ENCODE results near the gene WNT3A.

WNT3A gene

GRCh38 chr1:228088586-228089498, 82.0 kb downstream of the WNT3A start:
- Histone ChIP-seq H3K4me3 (ENCODE audit: low read length) (no peak overlapping the region), H3K36me3 (ENCODE audit: control insufficient read depth, insufficient read depth, low read length) (peaks cover 8% of the 10 kb centered on the region; the same call in 1 of the 2 replicates), H3K4me1 (ENCODE audit: control insufficient read depth, insufficient read depth, low read length) (peaks cover 4% of the 10 kb centered on the region), H3K27ac (ENCODE audit: low read length) (no peak overlapping the region), H3K9me3 (ENCODE audit: control insufficient read depth, insufficient read depth, low read length) (no peaks in the 10 kb centered on the region), H3K27me3 (ENCODE audit: control insufficient read depth, insufficient read depth, low read length) (no peaks in the 10 kb centered on the region)
- DNase-seq (ENCODE audit: low read depth, low spot score): no peak
- no CpG with 5 or more reads among the region's 21 CpGs for WGBS (ENCODE audit: insufficient coverage, insufficient read length)

- Histone ChIP-seq H3K36me3 (ENCODE audit: control insufficient read depth, insufficient read depth, low read length) (peaks cover 8% of the 10 kb centered on the region; the same call in 1 of the 2 replicates), H3K4me1 (ENCODE audit: control insufficient read depth, insufficient read depth, low read length) (no peaks in the 10 kb centered on the region; the same call in 1 of the 2 replicates), H3K27ac (ENCODE audit: low read length) (no peak overlapping the region), H3K27me3 (ENCODE audit: control insufficient read depth, insufficient read depth, low read length) (no peaks in the 10 kb centered on the region), H3K4me3 (ENCODE audit: low read length) (no peak overlapping the region), H3K9me3 (ENCODE audit: control insufficient read depth, insufficient read depth, low read length) (no peaks in the 10 kb centered on the region)
- no peak for DNase-seq (ENCODE audit: low read depth, low spot score)
- no CpG with 5 or more reads among the region's 12 CpGs for WGBS (ENCODE audit: insufficient coverage, insufficient read length)
Observed at GRCh38 chr1:228089519-228090380, 83.0 kb downstream of the WNT3A start.

- WGBS (ENCODE audit: insufficient coverage, insufficient read length): no CpG with 5 or more reads among the region's 2 CpGs
- Histone ChIP-seq H3K27ac (ENCODE audit: low read length) (no peak overlapping the region), H3K36me3 (ENCODE audit: control insufficient read depth, insufficient read depth, low read length) (peaks cover 8% of the 10 kb centered on the region; the same call in 1 of the 2 replicates), H3K27me3 (ENCODE audit: control insufficient read depth, insufficient read depth, low read length) (no peaks in the 10 kb centered on the region), H3K9me3 (ENCODE audit: control insufficient read depth, insufficient read depth, low read length) (no peaks in the 10 kb centered on the region), H3K4me3 (ENCODE audit: low read length) (no peak overlapping the region), H3K4me1 (ENCODE audit: control insufficient read depth, insufficient read depth, low read length) (no peaks in the 10 kb centered on the region; the same call in 1 of the 2 replicates)
- no peak for DNase-seq (ENCODE audit: low read depth, low spot score)
Observed at GRCh38 chr1:228090613-228091081, 83.8 kb downstream of the WNT3A start.

DNA sequence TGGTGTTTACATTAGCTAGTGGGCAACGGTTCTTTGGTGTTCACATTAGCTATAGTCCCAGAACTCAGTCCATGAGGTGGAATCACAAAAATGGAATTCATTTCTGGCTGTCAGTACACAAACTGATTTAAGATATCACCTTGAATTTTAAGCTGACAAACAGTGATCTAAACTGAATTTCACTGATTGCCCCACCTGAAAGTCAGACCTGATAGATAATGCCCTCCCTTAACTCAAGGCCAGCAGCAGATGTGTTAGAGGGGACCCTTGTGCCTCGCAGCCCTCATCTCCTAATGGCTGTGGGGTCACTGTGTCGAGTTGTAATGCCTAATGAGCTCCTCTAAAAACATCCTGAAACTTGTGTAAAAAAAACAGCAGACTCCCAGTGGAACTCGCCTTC, 84.3 kb downstream of the WNT3A start:
- H3K27me3 ChIP-seq (ENCODE audit: control insufficient read depth, insufficient read depth, low read length): no peaks in the 10 kb centered on the region
- DNase-seq (ENCODE audit: low read depth, low spot score): no peak
- peaks cover 8% of the 10 kb centered on the region; the same call in 1 of the 2 replicates for H3K36me3 ChIP-seq (ENCODE audit: control insufficient read depth, insufficient read depth, low read length)
- H3K9me3 ChIP-seq (ENCODE audit: control insufficient read depth, insufficient read depth, low read length): no peaks in the 10 kb centered on the region
- no peak overlapping the region for H3K4me3 ChIP-seq (ENCODE audit: low read length)
- H3K27ac ChIP-seq (ENCODE audit: low read length): no peak overlapping the region
- no CpG with 5 or more reads among the region's 4 CpGs for WGBS (ENCODE audit: insufficient coverage, insufficient read length)
- H3K4me1 ChIP-seq (ENCODE audit: control insufficient read depth, insufficient read depth, low read length): no peaks in the 10 kb centered on the region; the same call in 1 of the 2 replicates

GRCh38 chr1:228092342-228093049, 85.7 kb downstream of the WNT3A start:
- no peak overlapping the region for H3K4me3 ChIP-seq (ENCODE audit: low read length)
- H3K27ac ChIP-seq (ENCODE audit: low read length): no peak overlapping the region
- no peak for DNase-seq (ENCODE audit: low read depth, low spot score)
- H3K4me1 ChIP-seq (ENCODE audit: control insufficient read depth, insufficient read depth, low read length): no peaks in the 10 kb centered on the region; the same call in 1 of the 2 replicates
- H3K36me3 ChIP-seq (ENCODE audit: control insufficient read depth, insufficient read depth, low read length): peaks cover 12% of the 10 kb centered on the region
- no CpG with 5 or more reads among the region's 11 CpGs for WGBS (ENCODE audit: insufficient coverage, insufficient read length)
- no peaks in the 10 kb centered on the region for H3K9me3 ChIP-seq (ENCODE audit: control insufficient read depth, insufficient read depth, low read length)
- no peaks in the 10 kb centered on the region for H3K27me3 ChIP-seq (ENCODE audit: control insufficient read depth, insufficient read depth, low read length)

- Histone ChIP-seq H3K27ac (ENCODE audit: low read length) (no peak overlapping the region), H3K4me3 (ENCODE audit: low read length) (no peak overlapping the region), H3K36me3 (ENCODE audit: control insufficient read depth, insufficient read depth, low read length) (peaks cover 17% of the 10 kb centered on the region), H3K4me1 (ENCODE audit: control insufficient read depth, insufficient read depth, low read length) (no peaks in the 10 kb centered on the region; the same call in 1 of the 2 replicates), H3K27me3 (ENCODE audit: control insufficient read depth, insufficient read depth, low read length) (no peaks in the 10 kb centered on the region), H3K9me3 (ENCODE audit: control insufficient read depth, insufficient read depth, low read length) (no peaks in the 10 kb centered on the region)
- no peak for DNase-seq (ENCODE audit: low read depth, low spot score)
- no CpG with 5 or more reads among the region's 20 CpGs for WGBS (ENCODE audit: insufficient coverage, insufficient read length)
Observed at GRCh38 chr1:228093050-228093906, 86.5 kb downstream of the WNT3A start.

DNA sequence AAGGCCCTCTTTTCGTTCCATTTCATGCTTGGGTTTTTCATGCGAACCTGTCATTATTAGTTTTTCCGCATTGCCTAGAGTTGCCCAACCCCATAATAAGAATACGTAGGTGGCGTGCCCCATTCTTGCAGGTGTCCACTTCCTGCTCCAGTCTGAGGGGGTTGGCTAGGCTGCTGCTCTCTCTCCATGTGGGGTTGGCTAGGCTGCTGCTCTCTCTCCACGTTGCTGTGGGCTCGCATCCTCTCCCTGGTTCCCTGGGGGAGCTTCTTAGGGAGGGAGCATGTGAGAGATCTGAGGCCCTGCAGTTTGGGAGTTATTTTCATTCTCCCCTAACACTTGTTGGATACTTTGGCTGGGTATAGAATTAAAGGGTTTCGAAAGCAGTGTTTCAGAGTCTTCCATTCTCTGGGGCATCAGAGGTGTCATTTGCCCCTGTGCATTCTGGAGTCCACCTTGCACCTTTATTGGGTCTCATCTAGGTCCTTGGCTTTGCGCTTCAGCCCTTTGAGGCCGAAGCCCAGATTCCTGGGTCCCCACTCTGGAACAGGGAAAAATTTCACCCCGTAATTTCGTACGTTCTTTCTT, 87.7 kb downstream of the WNT3A start:
- DNase-seq (ENCODE audit: low read depth, low spot score): no peak
- peaks cover 24% of the 10 kb centered on the region for H3K36me3 ChIP-seq (ENCODE audit: control insufficient read depth, insufficient read depth, low read length)
- no CpG with 5 or more reads among the region's 13 CpGs for WGBS (ENCODE audit: insufficient coverage, insufficient read length)
- no peak overlapping the region for H3K27ac ChIP-seq (ENCODE audit: low read length)
- no peaks in the 10 kb centered on the region for H3K9me3 ChIP-seq (ENCODE audit: control insufficient read depth, insufficient read depth, low read length)
- no peak overlapping the region for H3K4me3 ChIP-seq (ENCODE audit: low read length)
- H3K4me1 ChIP-seq (ENCODE audit: control insufficient read depth, insufficient read depth, low read length): no peaks in the 10 kb centered on the region; the same call in 1 of the 2 replicates
- H3K27me3 ChIP-seq (ENCODE audit: control insufficient read depth, insufficient read depth, low read length): no peaks in the 10 kb centered on the region

- no CpG with 5 or more reads among the region's 4 CpGs for WGBS (ENCODE audit: insufficient coverage, insufficient read length)
- H3K4me3 ChIP-seq (ENCODE audit: low read length): no peak overlapping the region
- no peaks in the 10 kb centered on the region for H3K27me3 ChIP-seq (ENCODE audit: control insufficient read depth, insufficient read depth, low read length)
- H3K27ac ChIP-seq (ENCODE audit: low read length): no peak overlapping the region
- H3K36me3 ChIP-seq (ENCODE audit: control insufficient read depth, insufficient read depth, low read length): peaks cover 24% of the 10 kb centered on the region
- no peak for DNase-seq (ENCODE audit: low read depth, low spot score)
- no peaks in the 10 kb centered on the region for H3K4me1 ChIP-seq (ENCODE audit: control insufficient read depth, insufficient read depth, low read length)
- no peaks in the 10 kb centered on the region for H3K9me3 ChIP-seq (ENCODE audit: control insufficient read depth, insufficient read depth, low read length)
Observed at GRCh38 chr1:228095161-228095560, 88.4 kb downstream of the WNT3A start.

DNA sequence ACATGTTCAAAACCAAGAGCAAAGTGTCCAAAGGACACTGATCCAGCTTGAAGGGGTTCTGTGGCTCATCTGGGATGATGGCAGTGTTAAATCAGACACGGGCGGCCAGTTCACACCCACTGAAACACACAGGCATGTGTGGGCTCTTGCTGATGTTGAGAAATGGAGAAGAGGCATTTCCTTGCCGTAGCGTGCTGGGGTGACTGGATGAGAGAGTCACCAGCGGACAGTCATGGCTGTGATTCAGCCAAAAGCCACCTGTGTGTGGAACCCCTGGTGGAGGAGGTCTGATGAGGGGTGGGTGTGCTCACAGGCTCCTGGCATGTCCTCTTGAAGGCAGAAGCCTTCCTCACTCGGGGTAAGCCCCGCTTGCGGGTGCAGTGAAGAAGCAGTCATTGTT, 89.1 kb downstream of the WNT3A start:
- WGBS (ENCODE audit: insufficient coverage, insufficient read length): no CpG with 5 or more reads among the region's 8 CpGs
- Histone ChIP-seq H3K36me3 (ENCODE audit: control insufficient read depth, insufficient read depth, low read length) (peaks cover 27% of the 10 kb centered on the region), H3K4me3 (ENCODE audit: low read length) (no peak overlapping the region), H3K27me3 (ENCODE audit: control insufficient read depth, insufficient read depth, low read length) (no peaks in the 10 kb centered on the region), H3K4me1 (ENCODE audit: control insufficient read depth, insufficient read depth, low read length) (no peaks in the 10 kb centered on the region), H3K27ac (ENCODE audit: low read length) (no peak overlapping the region), H3K9me3 (ENCODE audit: control insufficient read depth, insufficient read depth, low read length) (no peaks in the 10 kb centered on the region)
- no peak for DNase-seq (ENCODE audit: low read depth, low spot score)
